ENCODE results near the gene ZNF223.

ZNF223 gene

DNA sequence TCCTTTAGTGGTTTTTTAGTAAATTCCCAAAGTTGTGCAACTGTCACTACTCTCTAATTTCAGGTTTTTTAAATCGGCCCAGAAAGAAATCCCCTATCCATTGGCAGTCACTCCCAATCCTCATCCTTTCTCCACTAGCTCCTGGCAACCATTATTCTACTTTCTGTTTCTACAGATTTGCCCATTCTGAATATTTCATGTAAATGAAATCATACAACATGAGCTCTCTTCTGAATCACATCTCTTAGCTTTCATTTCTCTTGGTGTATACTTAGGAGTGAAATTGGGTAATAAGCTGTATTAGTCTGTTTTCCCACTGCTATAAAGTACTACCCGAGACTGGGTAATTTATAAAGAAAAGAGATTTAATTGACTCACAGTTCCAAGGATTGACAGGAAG lies 9.7 kb upstream of the ZNF223 start:
- Mint-ChIP-seq H3K9me3 (peaks cover 66% of the 10 kb centered on the region), H3K4me1 (no peaks in the 10 kb centered on the region), H3K36me3 (ENCODE audit: low read depth) (peaks cover 7% of the 10 kb centered on the region), H3K27me3 (peaks cover 5% of the 10 kb centered on the region), H3K4me3 (no peak overlapping the region), H3K27ac (no peak overlapping the region)
- ATAC-seq = no peak
- no peak for DNase-seq

- H3K27me3 Mint-ChIP-seq = peaks cover 5% of the 10 kb centered on the region
- DNase-seq (peak; percentile 7), ATAC-seq (peak; percentile 65)
- H3K4me1 Mint-ChIP-seq = peaks cover 22% of the 10 kb centered on the region
- H3K27ac Mint-ChIP-seq = peak overlapping the region; percentile 72
- peaks cover 32% of the 10 kb centered on the region for H3K36me3 Mint-ChIP-seq (ENCODE audit: low read depth)
- H3K9me3 Mint-ChIP-seq = peaks cover 55% of the 10 kb centered on the region
- peak overlapping the region; percentile 85 for H3K4me3 Mint-ChIP-seq
Observed at GRCh38 chr19:44050740-44051649, 841 bp upstream of the ZNF223 start.

- ATAC-seq = no peak
- H3K36me3 Mint-ChIP-seq (ENCODE audit: low read depth) = peaks cover 70% of the 10 kb centered on the region
- no peak overlapping the region for H3K27ac Mint-ChIP-seq
- H3K27me3 Mint-ChIP-seq = no peaks in the 10 kb centered on the region
- H3K4me3 Mint-ChIP-seq = no peak overlapping the region
- DNase-seq = no peak
- H3K4me1 Mint-ChIP-seq = peaks cover 19% of the 10 kb centered on the region
- peaks cover 51% of the 10 kb centered on the region for H3K9me3 Mint-ChIP-seq
Observed at GRCh38 chr19:44055870-44056269, 4.0 kb downstream of the ZNF223 start.

DNA sequence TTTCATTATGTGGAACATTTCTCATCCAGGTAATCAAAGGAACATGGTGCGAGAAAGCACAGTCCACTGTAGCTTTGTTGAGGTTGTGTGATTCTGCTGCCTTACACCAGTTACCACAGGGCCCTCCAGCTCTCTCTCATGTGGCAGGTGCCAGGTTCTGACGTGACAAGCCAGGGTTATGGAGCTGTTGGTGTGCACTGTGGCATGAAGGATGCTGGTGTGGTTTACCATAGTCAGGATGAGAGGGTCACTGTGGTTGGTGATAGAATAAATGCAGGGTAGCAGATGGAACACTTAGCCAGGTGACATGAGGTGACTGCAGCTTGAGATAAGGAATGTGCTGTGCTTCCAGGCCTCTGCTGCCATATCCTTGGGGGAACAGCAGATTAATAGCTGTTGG lies 7.4 kb downstream of the ZNF223 start:
- H3K36me3 Mint-ChIP-seq (ENCODE audit: low read depth) = peaks cover 86% of the 10 kb centered on the region
- no peaks in the 10 kb centered on the region for H3K4me1 Mint-ChIP-seq
- DNase-seq (no peak), ATAC-seq (no peak)
- peaks cover 51% of the 10 kb centered on the region for H3K9me3 Mint-ChIP-seq
- no peak overlapping the region for H3K27ac Mint-ChIP-seq
- H3K27me3 Mint-ChIP-seq = no peaks in the 10 kb centered on the region
- H3K4me3 Mint-ChIP-seq = no peak overlapping the region

- H3K9me3 Mint-ChIP-seq = peaks cover 47% of the 10 kb centered on the region
- H3K36me3 Mint-ChIP-seq (ENCODE audit: low read depth) = peaks cover 83% of the 10 kb centered on the region
- no peak for ATAC-seq
- H3K27me3 Mint-ChIP-seq = no peaks in the 10 kb centered on the region
- no peak overlapping the region for H3K27ac Mint-ChIP-seq
- no peak overlapping the region for H3K4me3 Mint-ChIP-seq
- H3K4me1 Mint-ChIP-seq = no peaks in the 10 kb centered on the region
- DNase-seq = no peak
Observed at GRCh38 chr19:44061038-44061437, 9.2 kb downstream of the ZNF223 start.

GRCh38 chr19:44066305-44066704 lies 14.5 kb downstream of the ZNF223 start:
- Mint-ChIP-seq H3K27me3 (no peaks in the 10 kb centered on the region), H3K36me3 (ENCODE audit: low read depth) (peaks cover 63% of the 10 kb centered on the region), H3K4me3 (no peak overlapping the region), H3K4me1 (peaks cover 5% of the 10 kb centered on the region), H3K27ac (no peak overlapping the region), H3K9me3 (peaks cover 68% of the 10 kb centered on the region)
- DNase-seq (no peak), ATAC-seq (no peak)

DNA sequence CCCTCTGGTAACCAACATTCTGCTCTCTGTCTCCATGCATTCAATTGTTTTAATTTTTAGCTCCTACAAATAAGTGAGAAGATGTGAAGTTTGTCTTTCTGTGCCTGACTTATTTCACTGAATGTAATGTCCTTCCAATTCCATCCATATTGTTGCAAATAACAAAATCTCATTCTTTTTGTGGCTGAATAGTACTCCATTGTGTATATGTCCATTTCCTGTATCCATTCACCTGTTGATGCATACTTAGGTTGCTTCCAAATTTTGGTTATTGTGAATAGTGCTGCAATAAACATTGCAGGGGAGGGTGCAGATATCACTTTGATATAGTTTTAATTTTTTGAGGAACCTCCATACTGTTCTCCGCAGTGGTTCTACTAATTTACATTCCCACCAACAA lies 17.6 kb downstream of the ZNF223 start:
- H3K9me3 Mint-ChIP-seq = peaks cover 63% of the 10 kb centered on the region
- no peak for ATAC-seq
- peaks cover 40% of the 10 kb centered on the region for H3K36me3 Mint-ChIP-seq (ENCODE audit: low read depth)
- no peak overlapping the region for H3K27ac Mint-ChIP-seq
- H3K4me3 Mint-ChIP-seq = no peak overlapping the region
- DNase-seq = no peak
- H3K4me1 Mint-ChIP-seq = peaks cover 22% of the 10 kb centered on the region
- no peaks in the 10 kb centered on the region for H3K27me3 Mint-ChIP-seq

DNA sequence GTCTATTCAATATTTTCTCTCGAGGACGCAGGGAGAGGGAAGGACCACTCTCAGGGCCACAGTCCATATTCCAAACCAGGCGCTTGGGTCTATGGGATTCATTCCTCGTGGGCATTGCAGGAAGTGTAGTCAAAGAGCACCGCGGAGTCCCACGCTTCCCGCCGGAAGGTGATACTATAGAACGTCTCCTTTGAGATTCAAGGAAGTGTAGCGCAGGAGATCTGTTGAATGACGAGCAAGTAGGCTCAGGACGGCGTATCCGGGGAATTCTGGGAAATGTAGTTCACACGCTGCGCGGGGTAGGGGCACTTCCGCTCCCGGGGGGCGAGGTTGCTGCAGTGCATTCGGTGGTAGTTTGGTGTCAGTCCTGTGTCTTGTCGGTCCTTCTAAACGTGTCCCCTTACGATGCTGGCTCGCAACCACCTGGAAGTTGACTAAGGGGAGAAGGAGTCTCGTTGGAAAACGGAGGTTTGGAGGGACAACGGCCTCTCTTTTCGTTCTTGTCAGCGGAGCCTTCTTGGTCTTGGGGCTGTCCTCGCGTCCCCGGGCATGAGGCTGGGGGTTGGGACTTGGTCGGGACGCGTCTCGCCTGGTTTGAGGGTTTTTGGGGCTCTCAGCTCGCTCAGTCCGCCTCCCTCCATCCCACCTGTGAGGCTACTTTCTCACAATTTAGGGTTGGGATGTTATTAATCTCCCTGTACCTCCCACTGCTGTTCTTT lies 20.1 kb downstream of the ZNF223 start, which contains the start of gene ZNF284:
ZNF284 (plus strand) TSS at position 336 of the 719 bp plus-strand sequence. CDS start 4,231 bp downstream, outside the sequence.
- ATAC-seq = peak; percentile 100
- H3K4me1 Mint-ChIP-seq = peaks cover 22% of the 10 kb centered on the region
- H3K36me3 Mint-ChIP-seq (ENCODE audit: low read depth) = peaks cover 30% of the 10 kb centered on the region
- peak within 1 kb of the TSS; percentile 84 for H3K4me3 Mint-ChIP-seq
- H3K9me3 Mint-ChIP-seq = peaks cover 48% of the 10 kb centered on the region
- peak; percentile 78 for DNase-seq
- H3K27me3 Mint-ChIP-seq = no peaks in the 10 kb centered on the region
- peak within 1 kb of the TSS; percentile 68 for H3K27ac Mint-ChIP-seq

GRCh38 chr19:44072543-44073401 lies 20.9 kb downstream of the ZNF223 start:
- Mint-ChIP-seq H3K4me1 (peaks cover 22% of the 10 kb centered on the region), H3K36me3 (ENCODE audit: low read depth) (peaks cover 32% of the 10 kb centered on the region), H3K4me3 (peak overlapping the region; percentile 84), H3K9me3 (peaks cover 42% of the 10 kb centered on the region), H3K27ac (peak overlapping the region; percentile 68), H3K27me3 (no peaks in the 10 kb centered on the region)
- ATAC-seq = no peak
- DNase-seq = peak; percentile 6

DNA sequence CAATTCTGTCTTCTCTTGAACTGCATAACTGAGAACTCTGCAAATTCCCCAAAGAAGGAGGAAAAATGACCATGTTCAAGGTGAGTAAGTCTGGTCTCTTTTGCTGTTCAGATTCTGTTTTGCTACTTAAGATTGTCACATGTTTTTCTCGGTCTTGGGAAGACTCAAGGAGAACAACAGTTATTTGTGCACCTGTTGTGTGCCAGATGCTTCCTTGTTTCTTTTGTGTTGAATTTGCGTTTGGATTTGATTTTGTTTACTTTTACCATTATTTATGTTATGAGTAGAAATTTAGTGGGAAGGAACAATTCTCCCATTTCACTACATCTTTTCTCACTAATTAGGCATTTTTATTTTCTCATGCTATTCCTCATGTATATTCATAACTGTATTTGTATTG lies 24.5 kb downstream of the ZNF223 start:
- peaks cover 32% of the 10 kb centered on the region for H3K36me3 Mint-ChIP-seq (ENCODE audit: low read depth)
- H3K9me3 Mint-ChIP-seq = peaks cover 15% of the 10 kb centered on the region
- DNase-seq (no peak), ATAC-seq (no peak)
- no peaks in the 10 kb centered on the region for H3K27me3 Mint-ChIP-seq
- H3K4me3 Mint-ChIP-seq = no peak overlapping the region
- no peak overlapping the region for H3K27ac Mint-ChIP-seq
- H3K4me1 Mint-ChIP-seq = peaks cover 17% of the 10 kb centered on the region

DNA sequence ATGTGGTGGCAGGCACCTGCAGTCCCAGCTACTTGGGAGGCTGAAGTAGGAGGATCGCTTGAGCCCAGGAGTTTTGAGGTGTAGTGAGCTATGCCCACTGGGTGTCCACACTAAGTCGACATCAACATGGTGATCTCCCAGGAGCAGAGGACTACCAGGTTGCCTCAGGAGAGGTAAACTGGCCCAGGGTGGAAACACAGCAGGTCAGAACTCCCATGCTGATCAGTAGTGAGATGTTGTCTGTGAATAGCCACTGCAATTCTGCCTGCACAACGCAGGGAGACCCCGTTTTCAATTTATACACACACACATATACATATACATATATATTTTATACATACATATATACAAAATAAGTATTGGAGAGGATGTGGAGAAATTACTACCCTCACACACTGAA lies 40.3 kb downstream of the ZNF223 start:
- H3K4me1 Mint-ChIP-seq = peaks cover 10% of the 10 kb centered on the region
- DNase-seq = no peak
- no peak overlapping the region for H3K27ac Mint-ChIP-seq
- H3K27me3 Mint-ChIP-seq = no peaks in the 10 kb centered on the region
- H3K9me3 Mint-ChIP-seq = peaks cover 13% of the 10 kb centered on the region
- peaks cover 15% of the 10 kb centered on the region for H3K36me3 Mint-ChIP-seq (ENCODE audit: low read depth)
- ATAC-seq = no peak
- H3K4me3 Mint-ChIP-seq = no peak overlapping the region

GRCh38 chr19:44093931-44094765 lies 42.3 kb downstream of the ZNF223 start, which contains the start of gene ZNF224:
ZNF224 (plus strand) TSS chr19:44094361; CDS start chr19:44097874, 3,513 bp downstream.
- DNase-seq = peak; percentile 82
- ATAC-seq = peak; percentile 89
- Mint-ChIP-seq H3K36me3 (ENCODE audit: low read depth) (peaks cover 25% of the 10 kb centered on the region), H3K27me3 (no peaks in the 10 kb centered on the region), H3K9me3 (peaks cover 12% of the 10 kb centered on the region), H3K27ac (peak within 1 kb of the TSS; percentile 88), H3K4me3 (peak within 1 kb of the TSS; percentile 90), H3K4me1 (peaks cover 10% of the 10 kb centered on the region)

DNA sequence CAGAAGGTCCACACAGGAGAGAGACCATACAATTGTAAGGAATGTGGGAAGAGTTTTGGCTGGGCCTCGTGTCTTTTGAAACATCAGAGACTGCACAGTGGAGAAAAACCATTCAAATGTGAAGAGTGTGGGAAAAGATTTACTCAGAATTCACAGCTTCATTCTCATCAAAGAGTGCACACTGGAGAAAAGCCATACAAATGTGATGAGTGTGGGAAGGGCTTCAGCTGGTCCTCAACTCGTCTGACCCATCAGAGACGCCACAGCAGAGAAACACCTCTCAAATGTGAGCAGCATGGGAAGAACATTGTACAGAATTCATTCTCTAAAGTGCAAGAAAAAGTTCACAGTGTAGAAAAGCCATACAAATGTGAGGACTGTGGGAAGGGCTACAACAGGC lies 55.9 kb downstream of the ZNF223 start:
- Mint-ChIP-seq H3K36me3 (ENCODE audit: low read depth) (peaks cover 76% of the 10 kb centered on the region), H3K4me3 (no peak overlapping the region), H3K27ac (no peak overlapping the region), H3K27me3 (no peaks in the 10 kb centered on the region), H3K4me1 (peaks cover 14% of the 10 kb centered on the region), H3K9me3 (peaks cover 60% of the 10 kb centered on the region)
- DNase-seq (no peak), ATAC-seq (no peak)

Data from activated naive CD8-positive, alpha-beta T cell treated with anti-CD3 and anti-CD28 coated beads, Interleukin-2, amount 50 U/mL, for 24 hours (primary cell).